ENCODE data around the gene ZNF684. TPM values are rescaled to one million over a fixed set of nuclear protein-coding genes. Genes with fewer than 3 reads are reported as not detected.
"Not testable (repeated sequence)": the region's sequence is repeated elsewhere in the genome, so short reads cannot be mapped to it uniquely, and the experiment has no call there.

ZNF684 gene
- total RNA-seq, 1 donor from 2014 or later = 3.9 TPM

DNA sequence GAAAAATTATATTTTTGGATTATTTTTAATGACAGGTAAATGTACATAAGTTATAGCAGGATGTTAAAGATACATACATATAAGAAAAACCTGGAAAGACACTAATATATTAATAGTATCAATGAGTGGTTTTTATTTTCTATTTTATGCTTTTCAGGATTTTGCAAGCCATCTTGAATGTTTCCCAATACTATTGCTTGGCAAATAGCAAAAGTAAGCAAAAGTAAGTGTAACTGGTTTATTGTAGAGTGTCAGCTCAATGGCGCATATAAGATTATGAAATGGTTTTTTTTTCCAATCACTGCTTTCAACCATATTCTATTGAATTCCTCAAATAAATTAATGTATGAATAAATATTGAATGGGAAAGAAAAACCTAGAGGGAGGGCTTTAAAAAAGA lies 36.4 kb downstream of the ZNF684 start:
- no peak for DNase-seq (ENCODE audit: low read depth)
- H3K4me3 ChIP-seq (ENCODE audit: low read depth, low read length) = no peak overlapping the region
- no peak for TF ChIP-seq CTCF (conservative IDR thresholded peaks at IDR 0.05; ENCODE audit: low read depth, low read length)

DNA sequence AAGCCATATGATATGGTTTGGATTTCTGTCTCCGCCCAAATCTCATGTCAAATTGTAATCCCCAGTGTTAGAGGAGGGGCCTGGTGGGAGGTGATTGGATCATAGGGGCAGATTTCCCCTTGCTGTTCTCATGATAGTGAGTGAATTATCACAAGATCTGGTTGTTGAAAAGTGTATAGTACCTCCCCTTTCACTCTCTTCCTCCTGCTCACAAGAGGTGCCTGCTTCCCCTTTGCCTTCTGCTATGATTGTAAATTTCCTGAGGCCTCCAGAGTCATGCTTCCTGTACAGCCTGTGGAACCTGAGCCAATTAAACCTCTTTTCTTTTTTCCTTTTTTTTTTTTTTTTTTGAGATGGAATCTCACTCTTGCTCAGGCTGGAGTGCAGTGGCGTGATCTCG lies 43.4 kb downstream of the ZNF684 start:
- DNase-seq (ENCODE audit: low read depth) = not testable (repeated sequence)

GRCh38 chr1:40575336-40575735 lies 43.9 kb downstream of the ZNF684 start:
- H3K4me3 ChIP-seq (ENCODE audit: low read depth, low read length) = no peak overlapping the region
- TF ChIP-seq CTCF (conservative IDR thresholded peaks at IDR 0.05; ENCODE audit: low read depth, low read length) = no peak
- no peak for DNase-seq (ENCODE audit: low read depth)

More for the DNA sequence above, 43.4 kb downstream of the ZNF684 start:
- H3K4me3 ChIP-seq (ENCODE audit: low read depth, low read length) = not testable (repeated sequence)

- DNase-seq (ENCODE audit: low read depth) = no peak
- TF ChIP-seq CTCF (conservative IDR thresholded peaks at IDR 0.05; ENCODE audit: low read depth, low read length) = no peak
- no peak overlapping the region for H3K4me3 ChIP-seq (ENCODE audit: low read depth, low read length)
Measured at GRCh38 chr1:40582116-40582515, 50.7 kb downstream of the ZNF684 start.

- no peak for DNase-seq (ENCODE audit: low read depth)
- TF ChIP-seq CTCF (conservative IDR thresholded peaks at IDR 0.05; ENCODE audit: low read depth, low read length) = no peak
- H3K4me3 ChIP-seq (ENCODE audit: low read depth, low read length) = no peak overlapping the region
Measured at GRCh38 chr1:40583980-40584379, 52.5 kb downstream of the ZNF684 start.

GRCh38 chr1:40588586-40588985 lies 57.1 kb downstream of the ZNF684 start:
- no peak overlapping the region for H3K4me3 ChIP-seq (ENCODE audit: low read depth, low read length)
- no peak for TF ChIP-seq CTCF (conservative IDR thresholded peaks at IDR 0.05; ENCODE audit: low read depth, low read length)
- no peak for DNase-seq (ENCODE audit: low read depth)

DNA sequence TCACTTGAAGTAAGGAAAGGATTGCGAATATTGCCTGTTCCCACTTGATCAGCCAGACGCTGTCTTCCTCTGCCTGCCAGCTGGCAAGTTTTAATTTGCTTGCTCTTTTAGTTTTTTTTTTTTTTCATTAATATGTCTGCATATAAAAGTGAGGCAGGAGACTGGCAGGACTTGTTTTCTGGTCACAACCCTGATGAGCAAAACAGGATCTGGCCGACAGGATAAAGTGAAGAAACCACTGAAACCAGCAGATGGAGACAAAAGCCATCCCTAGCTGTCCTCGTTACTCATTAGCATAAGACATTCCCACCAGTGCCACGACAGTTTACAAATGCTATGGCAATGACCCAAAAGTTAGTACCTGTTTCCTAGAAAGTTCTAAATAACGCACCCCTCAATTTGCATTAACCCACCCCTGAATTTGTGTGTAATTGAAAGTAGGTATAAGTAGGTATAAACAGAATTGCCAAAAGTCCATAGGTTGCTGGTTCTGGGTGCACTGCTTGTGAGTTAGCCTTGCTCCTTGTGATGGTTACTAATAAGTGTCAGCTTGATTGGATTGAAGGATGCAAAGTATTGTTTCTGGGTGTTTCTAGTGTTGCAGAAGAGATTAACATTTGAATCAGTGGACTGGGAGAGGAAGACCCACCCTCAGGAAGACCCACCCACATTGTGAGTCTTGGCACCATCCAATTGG lies 60.8 kb downstream of the ZNF684 start:
- peak; percentile 71 for TF ChIP-seq CTCF (conservative IDR thresholded peaks at IDR 0.05; ENCODE audit: low read depth, low read length)
- DNase-seq (ENCODE audit: low read depth) = no peak
- no peak overlapping the region for H3K4me3 ChIP-seq (ENCODE audit: low read depth, low read length)
